NCI-H1436 (cell line): ENCODE results near the gene ZNF544.

Source experiments
- DNase-seq: peaks from one replicate; lab custom pipeline; 2025; lab: John Stamatoyannopoulos, UW

ZNF544 gene

GRCh38 chr19:58228585-58229254 lies at the start of gene ZNF544:
ZNF544 (plus strand) TSS chr19:58228914; CDS start chr19:58244024, 15,110 bp downstream.
- peak; percentile 68 for DNase-seq

- peak; percentile 25 for DNase-seq
Observed at GRCh38 chr19:58181902-58182576, 46.7 kb upstream of the ZNF544 start.

GRCh38 chr19:58182577-58182988 lies 46.1 kb upstream of the ZNF544 start:
- DNase-seq, result no peak

GRCh38 chr19:58182989-58183816 lies 45.5 kb upstream of the ZNF544 start, which contains the start of gene ZNF274:
ZNF274 (plus strand) TSS chr19:58183061; CDS start chr19:58183966, 905 bp downstream.
- peak; percentile 81 for DNase-seq

GRCh38 chr19:58183817-58184215 lies 44.9 kb upstream of the ZNF544 start:
- no peak for DNase-seq

DNA sequence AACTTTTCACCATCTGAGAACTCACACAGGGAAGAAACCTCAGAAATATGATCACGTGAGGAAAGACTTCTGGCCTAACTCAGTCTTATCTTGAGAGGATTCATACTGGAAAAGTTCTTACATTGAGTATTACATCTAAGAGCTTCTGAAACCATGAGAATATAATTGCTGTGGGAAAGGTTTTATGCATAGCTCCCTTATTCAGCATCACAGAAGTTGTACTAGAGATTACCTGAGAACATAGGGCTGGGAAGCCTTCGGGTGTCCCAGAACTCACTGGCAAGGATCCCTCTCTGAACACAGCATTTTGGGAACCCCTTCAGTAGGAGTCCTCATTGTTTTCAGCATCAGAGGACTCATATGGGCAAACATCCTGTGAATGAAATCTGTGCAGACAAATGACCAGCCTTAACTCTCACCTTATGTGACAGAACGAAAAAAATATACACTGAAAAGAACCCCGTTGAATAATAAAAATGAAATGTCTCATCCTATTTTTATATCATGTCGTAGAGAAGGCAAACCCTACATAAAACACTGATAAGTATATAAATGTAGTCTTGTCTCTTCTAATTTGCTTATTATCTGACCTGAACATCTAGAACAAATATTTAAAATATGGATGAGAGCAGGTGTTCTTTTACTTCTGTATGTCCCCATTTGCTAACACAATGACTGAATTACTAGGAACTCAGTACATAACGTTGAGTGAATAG lies 31.7 kb upstream of the ZNF544 start:
- DNase-seq, result no peak

DNA sequence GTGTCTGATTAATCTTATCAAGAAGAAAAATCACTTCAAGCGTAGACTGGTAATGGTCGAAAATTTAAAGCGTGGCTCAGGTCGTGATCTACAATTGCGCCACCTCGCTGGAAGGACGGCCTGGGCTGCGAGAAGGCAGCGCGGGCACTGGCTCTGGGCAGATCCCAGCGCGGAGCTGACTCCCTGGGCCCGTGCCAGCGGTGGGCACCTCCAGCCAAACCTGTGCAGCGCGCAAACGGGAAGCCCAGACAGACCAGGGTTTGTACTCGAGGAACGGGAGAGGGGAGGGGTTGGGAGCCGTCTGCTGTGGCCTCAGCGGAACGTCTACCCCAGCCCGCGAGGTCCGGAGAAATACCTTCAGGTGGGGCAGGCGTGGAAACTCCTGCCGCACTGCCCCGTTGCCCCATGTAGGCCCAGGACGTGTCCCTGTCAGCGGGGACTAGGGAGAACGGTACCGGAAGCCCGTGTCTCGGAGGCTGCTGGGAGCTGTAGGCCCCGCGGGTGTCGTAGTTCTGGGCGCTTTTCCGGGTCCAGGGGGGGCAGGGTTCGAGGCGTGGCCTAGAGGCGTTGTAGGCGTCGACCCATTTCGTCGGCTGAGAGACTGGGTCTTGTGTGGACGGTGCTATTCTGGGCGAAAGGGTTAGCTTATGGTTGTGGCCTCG lies 24.8 kb upstream of the ZNF544 start:
- no peak for DNase-seq

DNA sequence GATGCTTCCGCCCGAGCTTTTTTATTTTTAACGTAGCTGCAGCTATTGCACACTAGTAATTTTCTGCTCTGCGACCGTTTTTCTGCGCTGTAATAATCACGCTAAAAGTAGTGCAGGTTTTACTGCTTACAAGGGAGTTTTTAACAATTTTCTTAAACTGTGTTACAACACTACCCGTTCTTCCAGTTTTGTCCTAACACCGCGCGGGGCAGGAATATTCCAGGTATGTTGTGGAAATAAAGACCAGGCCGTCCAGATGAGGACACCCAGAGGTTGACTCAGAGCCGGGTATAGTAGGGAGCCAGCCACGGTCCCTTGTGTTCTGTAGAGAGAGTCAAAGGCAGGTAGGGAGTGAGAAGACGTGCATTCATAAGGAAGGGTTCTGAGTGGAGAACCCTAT lies 24.1 kb upstream of the ZNF544 start:
- no peak for DNase-seq

DNA sequence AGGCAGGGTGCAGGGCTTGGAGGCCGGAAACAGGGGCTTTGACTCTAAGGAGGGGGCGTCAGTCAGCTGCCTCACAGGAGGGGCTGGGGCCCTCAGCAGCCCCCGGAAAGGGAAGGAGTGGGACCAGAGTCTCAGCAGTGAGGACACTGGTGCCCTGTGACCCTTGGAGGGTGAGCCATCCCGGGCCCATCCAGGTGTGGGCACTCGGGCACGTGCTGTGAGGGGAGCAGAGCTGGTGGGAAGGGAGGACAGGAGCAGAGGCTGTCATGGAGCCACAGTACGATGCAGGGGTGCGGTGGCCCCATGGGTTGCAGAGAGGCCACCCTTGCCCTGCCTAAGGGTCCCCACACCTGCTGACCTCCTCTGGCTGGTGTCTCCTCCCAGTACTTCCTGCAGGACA lies 19.1 kb upstream of the ZNF544 start:
- no peak for DNase-seq

GRCh38 chr19:58212336-58213074 lies 16.2 kb upstream of the ZNF544 start:
- no peak for DNase-seq

- DNase-seq, result no peak
Observed at GRCh38 chr19:58213075-58213369, 15.7 kb upstream of the ZNF544 start.

GRCh38 chr19:58217069-58217481 lies 11.6 kb upstream of the ZNF544 start:
- no peak for DNase-seq

GRCh38 chr19:58217607-58218391 lies 10.9 kb upstream of the ZNF544 start:
- no peak for DNase-seq

DNA sequence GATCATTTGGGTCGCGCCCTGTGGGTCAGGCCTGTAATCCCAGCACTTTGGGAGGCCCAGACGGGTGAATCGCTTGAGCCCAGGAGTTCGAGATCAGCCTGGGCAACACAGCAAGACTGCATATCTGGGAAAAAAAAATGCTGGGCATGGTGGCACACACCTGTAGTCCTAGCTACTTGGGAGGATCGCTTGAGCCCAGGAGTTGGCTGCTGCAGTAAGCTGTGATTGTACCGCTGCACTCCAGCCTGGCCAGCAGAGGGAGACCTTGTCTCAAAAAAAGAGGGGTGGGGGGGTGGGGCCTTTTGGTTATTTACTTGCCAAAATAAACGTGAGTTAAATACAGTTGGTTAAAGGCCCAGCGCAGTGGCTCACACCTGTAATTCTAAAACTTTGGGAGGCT lies 9.8 kb upstream of the ZNF544 start:
- DNase-seq, result no peak

GRCh38 chr19:58227964-58228584 lies 640 bp upstream of the ZNF544 start:
- no peak for DNase-seq

DNA sequence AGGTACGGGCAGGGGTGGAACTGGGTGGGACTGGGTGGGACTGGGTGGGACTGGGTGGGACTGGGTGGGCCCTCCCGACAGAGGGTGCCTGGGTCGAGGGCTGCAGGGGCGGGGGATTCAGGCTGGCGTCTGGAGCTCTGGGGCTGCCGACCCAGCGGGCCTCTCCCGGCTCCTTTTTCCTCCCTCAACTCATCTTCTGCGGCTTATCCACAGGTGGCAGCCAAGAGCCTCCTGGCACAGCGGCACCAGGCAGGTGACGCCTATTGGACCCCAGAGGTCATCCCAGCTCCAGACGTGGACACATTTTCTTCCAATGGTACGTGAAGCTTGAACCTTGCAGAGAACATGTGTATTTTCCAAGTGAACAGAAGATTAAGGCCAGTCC lies 533 bp downstream of the ZNF544 start:
- DNase-seq, result no peak

- DNase-seq, result no peak
Observed at GRCh38 chr19:58237324-58237723, 8.6 kb downstream of the ZNF544 start.

DNA sequence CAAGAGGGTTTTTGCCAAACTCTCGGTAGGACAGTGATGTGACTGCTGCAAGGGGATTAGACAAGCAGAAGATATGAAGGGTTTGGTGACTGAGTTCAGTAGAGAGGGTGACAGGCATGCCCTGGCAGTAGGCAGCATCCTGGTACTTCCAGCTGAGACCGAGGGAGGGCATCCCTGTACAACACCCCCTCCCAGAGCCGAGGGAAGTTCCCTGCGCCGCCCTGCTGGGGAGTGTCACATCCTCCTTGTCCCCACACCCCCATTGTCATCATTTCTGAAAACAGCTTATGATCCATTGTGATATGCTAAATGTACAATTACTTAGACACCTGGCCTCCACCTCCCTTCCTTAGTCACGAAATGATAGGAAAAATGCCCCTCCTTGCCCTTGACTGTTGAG lies 14.6 kb downstream of the ZNF544 start:
- no peak for DNase-seq

DNA sequence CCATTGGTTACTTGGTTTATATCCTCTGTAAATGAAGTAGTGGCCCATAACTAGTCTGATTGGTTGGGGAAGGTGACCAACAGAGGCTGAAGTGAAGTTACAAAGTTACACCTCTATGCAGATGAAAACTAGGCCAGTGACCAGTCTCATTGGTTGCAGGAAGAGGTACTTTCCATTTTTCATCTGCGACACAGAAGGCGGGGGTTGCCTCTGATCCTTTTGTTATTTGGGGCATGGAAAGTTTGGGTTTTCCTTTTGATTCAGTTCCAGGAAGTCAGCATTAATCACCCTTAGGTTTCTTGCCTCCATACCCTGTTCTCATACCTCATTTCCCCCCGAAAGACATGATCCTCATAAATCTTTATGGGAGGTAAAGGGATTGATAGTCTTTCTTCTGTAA lies 20.2 kb downstream of the ZNF544 start:
- no peak for DNase-seq
